HepG2 (cell line): ENCODE results near the gene DMTF1.

Experiments used
- POLR2A ChIP-seq, 2 experiments: IDR thresholded peaks; 2 replicates each; pipeline ENCODE4 v1.6.1; 2011; ENCODE audit warnings: low read depth in 2 of 2, low read length in 2 of 2, mild to moderate bottlenecking in 1 of 2, moderate library complexity in 1 of 2; ENCODE audit not compliant: insufficient read depth in 1 of 2
- TF ChIP-seq, protein P1 (sequence below): sonication (generic); formaldehyde crosslinking; IDR thresholded peaks from one replicate; pipeline ENCODE4 v1.5.1; 2020; ENCODE audit warnings: mild to moderate bottlenecking, missing genetic modification reagents; ENCODE audit errors: not compliant biosample characterization

- TF ChIP-seq POLR2A (IDR thresholded peaks at IDR 0.05; ENCODE audit: insufficient read depth in 1 of 2, low read depth in 2 of 2, low read length in 2 of 2): no peak
- TF ChIP-seq, protein P1, sequence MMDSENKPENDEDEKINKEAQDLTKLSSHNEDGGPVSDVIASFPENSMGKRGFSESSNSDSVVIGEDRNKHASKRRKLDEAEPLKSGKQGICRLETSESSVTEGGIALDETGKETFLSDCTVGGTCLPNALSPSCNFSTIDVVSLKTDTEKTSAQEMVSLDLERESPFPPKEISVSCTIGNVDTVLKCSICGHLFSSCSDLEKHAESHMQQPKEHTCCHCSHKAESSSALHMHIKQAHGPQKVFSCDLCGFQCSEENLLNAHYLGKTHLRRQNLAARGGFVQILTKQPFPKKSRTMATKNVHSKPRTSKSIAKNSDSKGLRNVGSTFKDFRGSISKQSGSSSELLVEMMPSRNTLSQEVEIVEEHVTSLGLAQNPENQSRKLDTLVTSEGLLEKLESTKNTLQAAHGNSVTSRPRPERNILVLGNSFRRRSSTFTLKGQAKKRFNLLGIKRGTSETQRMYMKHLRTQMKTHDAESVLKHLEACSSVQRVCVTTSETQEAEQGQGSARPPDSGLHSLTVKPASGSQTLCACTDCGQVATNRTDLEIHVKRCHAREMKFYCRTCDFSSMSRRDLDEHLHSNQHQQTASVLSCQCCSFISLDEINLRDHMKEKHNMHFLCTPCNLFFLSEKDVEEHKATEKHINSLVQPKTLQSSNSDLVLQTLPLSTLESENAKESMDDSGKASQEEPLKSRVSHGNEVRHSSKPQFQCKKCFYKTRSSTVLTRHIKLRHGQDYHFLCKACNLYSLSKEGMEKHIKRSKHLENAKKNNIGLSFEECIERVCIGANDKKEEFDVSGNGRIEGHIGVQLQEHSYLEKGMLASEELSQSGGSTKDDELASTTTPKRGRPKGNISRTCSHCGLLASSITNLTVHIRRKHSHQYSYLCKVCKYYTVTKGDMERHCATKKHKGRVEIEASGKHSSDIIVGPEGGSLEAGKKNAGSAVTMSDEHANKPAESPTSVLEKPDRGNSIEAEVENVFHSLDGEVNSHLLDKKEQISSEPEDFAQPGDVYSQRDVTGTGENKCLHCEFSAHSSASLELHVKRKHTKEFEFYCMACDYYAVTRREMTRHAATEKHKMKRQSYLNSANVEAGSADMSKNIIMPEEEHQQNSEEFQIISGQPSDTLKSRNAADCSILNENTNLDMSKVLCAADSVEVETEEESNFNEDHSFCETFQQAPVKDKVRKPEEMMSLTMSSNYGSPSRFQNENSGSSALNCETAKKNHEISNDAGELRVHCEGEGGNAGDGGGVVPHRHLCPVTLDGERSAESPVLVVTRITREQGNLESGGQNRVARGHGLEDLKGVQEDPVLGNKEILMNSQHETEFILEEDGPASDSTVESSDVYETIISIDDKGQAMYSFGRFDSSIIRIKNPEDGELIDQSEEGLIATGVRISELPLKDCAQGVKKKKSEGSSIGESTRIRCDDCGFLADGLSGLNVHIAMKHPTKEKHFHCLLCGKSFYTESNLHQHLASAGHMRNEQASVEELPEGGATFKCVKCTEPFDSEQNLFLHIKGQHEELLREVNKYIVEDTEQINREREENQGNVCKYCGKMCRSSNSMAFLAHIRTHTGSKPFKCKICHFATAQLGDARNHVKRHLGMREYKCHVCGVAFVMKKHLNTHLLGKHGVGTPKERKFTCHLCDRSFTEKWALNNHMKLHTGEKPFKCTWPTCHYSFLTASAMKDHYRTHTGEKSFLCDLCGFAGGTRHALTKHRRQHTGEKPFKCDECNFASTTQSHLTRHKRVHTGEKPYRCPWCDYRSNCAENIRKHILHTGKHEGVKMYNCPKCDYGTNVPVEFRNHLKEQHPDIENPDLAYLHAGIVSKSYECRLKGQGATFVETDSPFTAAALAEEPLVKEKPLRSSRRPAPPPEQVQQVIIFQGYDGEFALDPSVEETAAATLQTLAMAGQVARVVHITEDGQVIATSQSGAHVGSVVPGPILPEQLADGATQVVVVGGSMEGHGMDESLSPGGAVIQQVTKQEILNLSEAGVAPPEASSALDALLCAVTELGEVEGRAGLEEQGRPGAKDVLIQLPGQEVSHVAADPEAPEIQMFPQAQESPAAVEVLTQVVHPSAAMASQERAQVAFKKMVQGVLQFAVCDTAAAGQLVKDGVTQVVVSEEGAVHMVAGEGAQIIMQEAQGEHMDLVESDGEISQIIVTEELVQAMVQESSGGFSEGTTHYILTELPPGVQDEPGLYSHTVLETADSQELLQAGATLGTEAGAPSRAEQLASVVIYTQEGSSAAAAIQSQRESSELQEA (CRISPR knock-in tag): no peak
These were observed 60.2 kb downstream of the DMTF1 start for GRCh38 chr7:87212498-87212897.
